A549 (cell line): ENCODE results near the gene WDR75. TPM values are rescaled to one million over a fixed set of nuclear protein-coding genes. Genes with fewer than 3 reads are reported as not detected.
A peak's percentile ranks its signal among the peaks of the same experiment; 100 is the strongest.

ENCODE experiments used
- ATAC-seq, 2 experiments: fragments of 200-7000 bp in 1 of 2; fragments of >200 bp in 1 of 2; cut with Nextera tagmentation in 1 of 2; cut with Tn5 transposase in 1 of 2; 3 replicates each; pipeline versions ENCODE4 v1.8.0 to v1.9.1; 2018 to 2020; ENCODE audit warnings: mild to moderate bottlenecking in 1 of 2, moderate library complexity in 1 of 2
- CTCF ChIA-PET: fragments of 300-600 bp; sonication (Branson Sonifier 250); formaldehyde crosslinking; extraction: SDS; loops from one replicate; lab custom pipeline; 2021; ENCODE audit warnings: antibody characterized with exemption, inconsistent platforms; lab: Yijun Ruan, JAX
- POLR2A ChIA-PET: fragments of 350-600 bp; formaldehyde crosslinking; extraction: SDS; loops from one replicate; lab custom pipeline; 2021; ENCODE audit warnings: antibody characterized with exemption, inconsistent platforms; lab: Yijun Ruan, JAX
- DNase-seq, 2 experiments: peaks; one replicate each; pipeline versions ENCODE4 v3.0.0 to v3.0.0-alpha.2; 2011 to 2016; ENCODE audit warnings: low read depth in 1 of 2, low spot score in 1 of 2
- FAIRE-seq: peaks from 2 replicates; lab custom pipeline; 2011; peaks lifted over from hg19 to GRCh38; lab: Jason Lieb, UNC
- H3K27ac ChIP-seq, 2 experiments: fragments of >200 bp; sonication (Bioruptor Twin); formaldehyde crosslinking; 3 replicates each; pipeline ENCODE4 v1.5.1; 2016 to 2017
- H3K4me1 ChIP-seq: fragments of >200 bp; sonication (Bioruptor Twin); formaldehyde crosslinking; 3 replicates; pipeline ENCODE4 v1.6.1; 2016
- H3K4me2 ChIP-seq: fragments of >200 bp; sonication (Bioruptor Twin); formaldehyde crosslinking; 3 replicates; pipeline ENCODE4 v1.6.1; 2016
- H3K4me3 ChIP-seq: fragments of >200 bp; sonication (Bioruptor Twin); formaldehyde crosslinking; 3 replicates; pipeline ENCODE4 v1.5.1; 2016
- H3K9me3 ChIP-seq: fragments of >200 bp; sonication (Bioruptor Twin); formaldehyde crosslinking; 3 replicates; pipeline ENCODE4 v1.6.1; 2016
- BHLHE40 ChIP-seq: IDR thresholded peaks from 2 replicates; pipeline ENCODE4 v1.6.1; 2012; ENCODE audit warnings: low read depth, low read length, inconsistent platforms
- E2F6 ChIP-seq: IDR thresholded peaks from 2 replicates; pipeline ENCODE4 v1.6.1; 2012; ENCODE audit warnings: low read depth, borderline replicate concordance
- EHMT2 ChIP-seq: fragments of 200-600 bp; sonication (generic); IDR thresholded peaks from 2 replicates; pipeline ENCODE4 v1.6.1; 2016; ENCODE audit warnings: antibody characterized with exemption, low read depth, mild to moderate bottlenecking, moderate library complexity
- EP300 ChIP-seq, 2 experiments: fragments of >200 bp; sonication (Bioruptor Twin); formaldehyde crosslinking; IDR thresholded peaks; 2 replicates in 1 of 2; 3 replicates in 1 of 2; pipeline ENCODE4 v1.6.1; 2016 to 2017
- FOSB ChIP-seq: fragments of 250-450 bp; sonication (Bioruptor Pico); IDR thresholded peaks from 2 replicates; pipeline ENCODE4 v1.5.0; 2020; ENCODE audit warnings: mild to moderate bottlenecking, moderate library complexity
- FOXS1 ChIP-seq: fragments of 250-450 bp; sonication (Bioruptor Pico); IDR thresholded peaks from 2 replicates; pipeline ENCODE4 v1.5.0; 2020; ENCODE audit warnings: mild to moderate bottlenecking, moderate library complexity
- GATA3 ChIP-seq: IDR thresholded peaks from 2 replicates; pipeline ENCODE4 v1.6.1; 2012; ENCODE audit warnings: borderline replicate concordance
- HDAC2 ChIP-seq: fragments of 200-600 bp; sonication (generic); IDR thresholded peaks from 2 replicates; pipeline ENCODE4 v1.6.1; 2016
- HOXA7 ChIP-seq: fragments of 250-450 bp; sonication (Bioruptor Pico); IDR thresholded peaks from 2 replicates; pipeline ENCODE4 v1.5.0; 2020; ENCODE audit warnings: mild to moderate bottlenecking, moderate library complexity
- HOXB13 ChIP-seq: fragments of 250-450 bp; sonication (Bioruptor Pico); IDR thresholded peaks from 2 replicates; pipeline ENCODE4 v1.5.0; 2020; ENCODE audit warnings: low read depth, mild to moderate bottlenecking, moderate library complexity
- KDM5A ChIP-seq: fragments of 200-600 bp; sonication (generic); IDR thresholded peaks from 2 replicates; pipeline ENCODE4 v1.6.1; 2016; ENCODE audit warnings: antibody characterized with exemption, mild to moderate bottlenecking
- MAFK ChIP-seq: fragments of 450-650 bp; IDR thresholded peaks from 2 replicates; pipeline ENCODE4 v1.6.1; 2014; ENCODE audit not compliant: partially characterized antibody
- MAX ChIP-seq: IDR thresholded peaks from 2 replicates; pipeline ENCODE4 v1.6.1; 2012
- NPAS2 ChIP-seq: fragments of 250-450 bp; sonication (Bioruptor Pico); IDR thresholded peaks from 2 replicates; pipeline ENCODE4 v1.8.0; 2022; ENCODE audit warnings: mild to moderate bottlenecking, moderate library complexity, borderline replicate concordance
- NR3C1 ChIP-seq: fragments of >200 bp; sonication (Bioruptor Twin); formaldehyde crosslinking; IDR thresholded peaks from 3 replicates; pipeline ENCODE4 v1.6.1; 2017
- PHF8 ChIP-seq: fragments of 200-600 bp; sonication (generic); IDR thresholded peaks from 2 replicates; pipeline ENCODE4 v1.6.1; 2016; ENCODE audit warnings: low read depth, mild to moderate bottlenecking, antibody characterized with exemption, moderate library complexity, borderline replicate concordance
- POLR2AphosphoS2 ChIP-seq: conservative IDR thresholded peaks from 2 replicates; pipeline ENCODE4 v1.6.1; 2012; ENCODE audit warnings: low read length, improper control_type of control experiment, inconsistent platforms
- RAD21 ChIP-seq, 2 experiments: fragments of >200 bp in 1 of 2; sonication (Bioruptor Twin) in 1 of 2; formaldehyde crosslinking in 1 of 2; IDR thresholded peaks in 1 of 2; conservative IDR thresholded peaks in 1 of 2; 2 replicates in 1 of 2; 3 replicates in 1 of 2; pipeline ENCODE4 v1.6.1; 2012 to 2018; ENCODE audit warnings: inconsistent platforms in 1 of 2
- RFX5 ChIP-seq: fragments of 450-650 bp; IDR thresholded peaks from 2 replicates; pipeline ENCODE4 v1.7.1; 2014; ENCODE audit warnings: antibody characterized with exemption, mild to moderate bottlenecking, moderate library complexity
- SMC3 ChIP-seq: fragments of >200 bp; sonication (Bioruptor Twin); formaldehyde crosslinking; IDR thresholded peaks from 3 replicates; pipeline ENCODE4 v1.6.1; 2018; ENCODE audit warnings: inconsistent platforms
- USF2 ChIP-seq: fragments of 450-650 bp; IDR thresholded peaks from 2 replicates; pipeline ENCODE4 v1.6.1; 2014; ENCODE audit warnings: antibody characterized with exemption
- ZC3H11A ChIP-seq: fragments of 450-650 bp; IDR thresholded peaks from 2 replicates; pipeline ENCODE4 v1.6.1; 2014; ENCODE audit warnings: antibody characterized with exemption, mild to moderate bottlenecking
- ZNF302 ChIP-seq: fragments of 250-450 bp; sonication (Bioruptor Pico); IDR thresholded peaks from 2 replicates; pipeline ENCODE4 v1.9.0; 2021; ENCODE audit warnings: inconsistent platforms, mild to moderate bottlenecking, moderate library complexity
- ZSCAN20 ChIP-seq: fragments of 250-450 bp; sonication (Bioruptor Pico); IDR thresholded peaks from 2 replicates; pipeline ENCODE4 v1.8.0; 2022; ENCODE audit warnings: mild to moderate bottlenecking, moderate library complexity
- WGBS: methylation state at CpG from one replicate; pipeline ENCODE4 v1.1.6; 2017; ENCODE audit errors: missing lambda C conversion rate; 5-methylcytosine and 5-hydroxymethylcytosine counted together
- polyA plus RNA-seq, 4 experiments: library from polyadenylated mRNA; depleted of rRNA in 3 of 4; stranded (reverse); fragments of >200 nt; fragmentation: RNase III in 1 of 4; extraction: RNeasy Plus Mini Kit Qiagen cat#74134 plus additional on column Dnase treatment in 1 of 4; gene quantifications; 2 replicates in 3 of 4; 3 replicates in 1 of 4; pipeline ENCODE4 v1.2.3, GENCODE V29; 2011 to 2017
- TF ChIP-seq, protein P1 (sequence below): fragments of 250-450 bp; sonication (Bioruptor Pico); IDR thresholded peaks from 2 replicates; pipeline ENCODE4 v1.5.0; 2020; ENCODE audit warnings: low read depth, mild to moderate bottlenecking, moderate library complexity

Gene WDR75
- polyA plus RNA-seq, 2 of the 4 experiments (the other 2 are of a cell fraction): 65.5 to 122 TPM

DNA sequence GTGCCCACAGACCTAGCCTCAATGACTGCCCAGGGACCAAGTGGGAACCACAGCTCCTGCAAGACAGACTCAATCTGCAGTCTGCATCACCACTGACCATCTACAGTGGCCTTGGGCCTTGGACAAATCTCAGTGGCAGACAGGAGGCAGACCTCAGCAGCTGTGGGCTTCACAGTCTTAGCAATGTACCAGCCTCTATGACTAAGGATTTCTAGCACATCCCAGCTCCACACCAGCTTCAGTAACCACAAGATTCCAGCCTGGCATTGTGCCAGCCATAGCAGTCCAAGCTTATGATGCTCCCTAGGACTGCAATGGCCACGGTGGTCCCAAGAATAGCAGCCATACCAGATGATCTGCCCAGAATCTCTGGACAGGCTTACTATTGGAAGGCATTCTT, 19.6 kb upstream of the WDR75 start:
- DNase-seq (peak in 1 of 2 experiments; percentile 33), ATAC-seq (peak; percentile 47 to 59; a peak in 5 of 6 replicates), FAIRE-seq (no peak)
- H3K4me2 ChIP-seq: no peak overlapping the region
- WGBS: 78% methylated on average over 1 of the region's 1 CpG
- TF ChIP-seq NPAS2 (CRISPR knock-in tag) (no peak), BHLHE40 (no peak), HOXA7 (CRISPR knock-in tag) (no peak), EP300 (IDR thresholded peaks at IDR 0.05) (no peak), ZSCAN20 (no peak), FOSB (no peak), EHMT2 (no peak), FOXS1 (no peak), POLR2AphosphoS2 (no peak)
- TF ChIP-seq, protein P1, sequence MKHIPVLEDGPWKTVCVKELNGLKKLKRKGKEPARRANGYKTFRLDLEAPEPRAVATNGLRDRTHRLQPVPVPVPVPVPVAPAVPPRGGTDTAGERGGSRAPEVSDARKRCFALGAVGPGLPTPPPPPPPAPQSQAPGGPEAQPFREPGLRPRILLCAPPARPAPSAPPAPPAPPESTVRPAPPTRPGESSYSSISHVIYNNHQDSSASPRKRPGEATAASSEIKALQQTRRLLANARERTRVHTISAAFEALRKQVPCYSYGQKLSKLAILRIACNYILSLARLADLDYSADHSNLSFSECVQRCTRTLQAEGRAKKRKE (CRISPR knock-in tag): no peak
- CTCF ChIA-PET: interaction anchor here (0.6 to 2.4 kb wide), 3 partner anchors 9 to 897 kb away, joined by 3 to 13 read pairs (median 3); no protein-coding TSS in a partner anchor
- no peaks in the 10 kb centered on the region for H3K4me1 ChIP-seq
- POLR2A ChIA-PET: no interaction called here
- no peaks in the 10 kb centered on the region for H3K9me3 ChIP-seq
- H3K4me3 ChIP-seq: no peak overlapping the region
- H3K27ac ChIP-seq: no peak overlapping the region

GRCh38 chr2:189424961-189425360, 16.3 kb upstream of the WDR75 start:
- Histone ChIP-seq H3K4me2 (no peak overlapping the region), H3K27ac (no peak overlapping the region), H3K9me3 (no peaks in the 10 kb centered on the region), H3K4me1 (no peaks in the 10 kb centered on the region), H3K4me3 (no peak overlapping the region)
- ATAC-seq: no peak
- CTCF ChIA-PET: no interaction called here
- 77% methylated on average over 2 of the region's 2 CpGs for WGBS
- FAIRE-seq: no peak
- DNase-seq: no peak
- TF ChIP-seq NR3C1: no peak
- no peak for TF ChIP-seq BHLHE40
- TF ChIP-seq HDAC2: no peak
- TF ChIP-seq KDM5A: no peak
- TF ChIP-seq POLR2AphosphoS2: no peak
- no peak for TF ChIP-seq MAX
- TF ChIP-seq HOXB13: no peak
- no peak for TF ChIP-seq MAFK
- TF ChIP-seq ZNF302: no peak
- no peak for TF ChIP-seq ZSCAN20
- TF ChIP-seq PHF8: no peak
- TF ChIP-seq RFX5: no peak
- TF ChIP-seq RAD21 (conservative IDR thresholded peaks at IDR 0.05 in 1 of 2, IDR thresholded peaks at IDR 0.05 in 1 of 2): no peak
- no peak for TF ChIP-seq EP300 (IDR thresholded peaks at IDR 0.05)
- TF ChIP-seq ZC3H11A: no peak
- TF ChIP-seq GATA3: no peak
- no peak for TF ChIP-seq E2F6
- POLR2A ChIA-PET: no interaction called here

DNA sequence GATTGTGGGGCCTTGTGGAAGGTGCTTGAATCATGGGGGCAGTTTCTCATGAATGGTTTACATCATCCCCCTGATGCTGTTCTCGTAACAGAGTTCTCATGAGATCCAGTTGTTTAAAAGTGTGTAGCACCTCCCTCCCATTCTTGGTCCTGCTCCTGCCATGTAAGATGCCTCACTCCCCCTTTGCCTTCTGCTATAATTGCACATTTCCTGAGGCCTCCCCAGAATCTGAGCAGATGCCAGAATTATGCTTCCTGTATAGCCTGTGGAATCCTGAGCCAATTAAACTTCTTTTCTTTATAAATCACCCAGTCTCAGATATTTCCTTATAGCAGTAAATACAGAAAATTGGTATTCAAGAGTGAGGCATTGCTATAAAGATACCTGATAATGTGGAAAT, 15.6 kb upstream of the WDR75 start:
- FAIRE-seq: no peak
- CTCF ChIA-PET: no interaction called here

More for the DNA sequence above, 15.6 kb upstream of the WDR75 start:
- 96% methylated on average over 1 of the region's 1 CpG for whole genome bisulfite sequencing
- Histone ChIP-seq H3K4me3 (no peak overlapping the region), H3K9me3 (no peaks in the 10 kb centered on the region), H3K4me2 (no peak overlapping the region), H3K27ac (no peak overlapping the region), H3K4me1 (no peaks in the 10 kb centered on the region)
- DNase-seq (no peak), ATAC-seq (no peak)
- TF ChIP-seq USF2: no peak
- TF ChIP-seq HDAC2: no peak
- no peak for TF ChIP-seq SMC3
- TF ChIP-seq EP300 (IDR thresholded peaks at IDR 0.05): no peak
- POLR2A ChIA-PET: no interaction called here
